NOMO-1 treated with DMSO at 0.1 percent for 48 hours (cell line): ENCODE data around the gene SPOPL.
A peak's percentile ranks its signal among the peaks of the same experiment; 100 is the strongest.

Experiments
- DNase-seq: peaks from one replicate; lab custom pipeline; 2025; ENCODE audit not compliant: unreplicated experiment; lab: John Stamatoyannopoulos, UW

SPOPL gene

DNA sequence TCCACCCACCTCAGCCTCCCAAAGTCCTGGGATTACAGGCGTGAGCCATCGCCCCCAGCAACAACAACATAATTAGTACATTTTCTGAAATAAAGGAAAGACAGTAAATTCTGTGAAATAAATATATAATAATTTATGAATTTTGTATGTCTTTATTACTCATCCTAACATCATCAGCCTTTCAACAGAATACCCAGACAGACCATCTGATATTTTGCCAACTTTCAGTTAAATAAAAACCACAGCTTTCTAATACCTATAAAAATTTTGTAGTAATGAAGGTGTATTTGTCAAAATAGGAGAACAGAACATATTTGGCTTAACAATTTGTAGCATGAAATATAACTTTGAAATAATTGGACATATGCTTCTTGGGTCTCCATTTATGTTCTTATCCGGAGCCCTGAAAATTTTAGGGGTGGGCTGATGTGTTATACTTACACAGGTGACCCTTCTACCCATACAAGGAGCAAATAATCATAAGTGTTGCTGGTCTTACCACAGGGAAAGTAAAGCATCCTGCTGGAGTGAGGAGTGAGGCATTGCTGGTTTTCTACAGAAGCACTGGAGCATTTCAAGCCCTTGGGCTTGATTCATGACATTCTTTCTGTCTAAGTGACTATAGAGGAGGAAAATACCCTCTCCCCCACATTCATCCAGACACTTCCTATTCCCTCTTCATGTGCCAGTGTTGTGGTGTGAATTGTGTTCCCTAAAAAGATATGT, 99.3 kb downstream of the SPOPL start:
- DNase-seq: no peak

DNA sequence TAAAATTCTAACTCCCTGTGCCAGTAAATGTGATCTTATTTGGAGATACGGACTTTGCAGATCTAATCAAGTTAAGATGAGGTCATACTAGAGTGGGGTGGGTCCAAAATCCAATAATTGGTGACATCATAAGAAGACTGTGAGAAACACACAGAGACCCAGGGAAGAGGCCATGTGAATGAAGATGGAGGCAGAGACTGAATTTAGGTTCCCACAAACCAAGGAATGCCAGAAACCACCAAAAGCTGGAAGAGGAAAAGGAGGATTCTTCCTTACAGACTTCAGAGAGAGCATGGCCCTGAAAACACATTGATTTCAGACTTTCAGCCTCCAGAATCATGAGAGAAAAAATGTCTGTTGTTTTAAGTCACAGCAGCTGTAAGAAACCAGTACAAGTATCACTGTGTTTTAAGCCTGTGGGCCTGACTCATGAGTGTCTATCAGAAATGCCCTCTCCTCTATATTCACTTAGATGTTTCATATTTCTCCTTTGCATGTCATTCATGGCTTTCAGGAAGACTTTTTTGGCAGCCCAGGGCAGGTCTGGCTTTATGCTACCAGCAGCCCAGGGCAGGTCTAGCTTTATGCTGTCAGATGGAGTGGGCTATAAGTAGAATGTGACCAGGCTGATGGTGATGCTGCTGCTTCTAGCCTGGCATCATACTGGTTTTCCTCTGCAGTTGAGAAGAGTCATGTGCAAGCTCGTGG, 100.0 kb downstream of the SPOPL start:
- no peak for DNase-seq

DNA sequence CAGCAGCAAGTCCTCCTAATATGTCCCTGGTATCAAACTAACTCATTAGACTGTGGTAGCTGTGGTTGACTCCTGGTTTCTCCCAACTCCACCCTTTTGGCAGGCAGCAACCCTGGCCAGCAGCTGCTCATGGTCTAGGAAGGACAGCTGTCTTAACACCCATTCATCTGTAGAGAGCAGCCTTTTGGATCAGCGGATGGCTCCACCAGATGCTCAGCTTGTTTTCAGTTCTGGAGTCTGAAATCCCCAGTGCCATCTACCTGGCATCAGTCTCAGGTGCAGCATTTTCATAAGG, 100.5 kb downstream of the SPOPL start:
- no peak for DNase-seq

DNA sequence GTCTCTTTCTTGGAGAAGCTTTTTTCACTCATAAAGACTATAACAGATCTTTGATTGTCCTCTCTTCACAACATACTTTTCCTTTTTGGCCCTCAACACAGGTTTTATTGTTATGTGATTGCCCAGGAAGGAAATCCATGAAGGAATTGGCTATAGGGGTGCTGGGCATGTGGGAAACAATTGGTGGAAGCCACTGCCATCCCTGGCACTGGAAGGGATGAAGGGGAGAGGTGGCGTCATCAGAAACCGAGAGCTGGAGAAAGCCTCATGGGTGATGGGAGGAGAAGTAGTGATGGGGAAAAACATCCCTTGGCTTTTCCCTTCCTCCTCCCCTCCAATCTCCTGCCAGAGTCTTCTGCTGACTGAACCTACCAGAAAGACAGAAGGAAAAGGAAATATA, 106.2 kb downstream of the SPOPL start:
- DNase-seq: no peak

DNA sequence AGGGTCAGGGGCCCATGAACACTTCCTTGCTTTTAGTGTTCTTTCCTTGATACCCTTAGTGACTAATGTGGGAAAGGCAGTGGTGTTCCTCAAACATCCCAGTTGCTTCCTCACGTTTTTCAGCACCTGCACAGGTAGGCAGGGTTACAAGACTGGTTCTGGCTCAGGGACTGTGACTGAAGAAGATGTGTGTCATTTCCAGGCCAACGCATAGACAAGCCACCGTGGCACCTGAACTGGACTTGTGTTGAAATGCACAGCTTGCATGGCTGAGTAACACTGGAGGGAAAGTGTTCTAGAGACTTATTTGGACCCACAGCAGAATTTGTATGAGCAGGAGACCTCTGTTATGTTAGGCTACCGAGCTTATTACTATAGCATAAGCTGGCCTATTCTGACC, 107.9 kb downstream of the SPOPL start:
- no peak for DNase-seq

DNA sequence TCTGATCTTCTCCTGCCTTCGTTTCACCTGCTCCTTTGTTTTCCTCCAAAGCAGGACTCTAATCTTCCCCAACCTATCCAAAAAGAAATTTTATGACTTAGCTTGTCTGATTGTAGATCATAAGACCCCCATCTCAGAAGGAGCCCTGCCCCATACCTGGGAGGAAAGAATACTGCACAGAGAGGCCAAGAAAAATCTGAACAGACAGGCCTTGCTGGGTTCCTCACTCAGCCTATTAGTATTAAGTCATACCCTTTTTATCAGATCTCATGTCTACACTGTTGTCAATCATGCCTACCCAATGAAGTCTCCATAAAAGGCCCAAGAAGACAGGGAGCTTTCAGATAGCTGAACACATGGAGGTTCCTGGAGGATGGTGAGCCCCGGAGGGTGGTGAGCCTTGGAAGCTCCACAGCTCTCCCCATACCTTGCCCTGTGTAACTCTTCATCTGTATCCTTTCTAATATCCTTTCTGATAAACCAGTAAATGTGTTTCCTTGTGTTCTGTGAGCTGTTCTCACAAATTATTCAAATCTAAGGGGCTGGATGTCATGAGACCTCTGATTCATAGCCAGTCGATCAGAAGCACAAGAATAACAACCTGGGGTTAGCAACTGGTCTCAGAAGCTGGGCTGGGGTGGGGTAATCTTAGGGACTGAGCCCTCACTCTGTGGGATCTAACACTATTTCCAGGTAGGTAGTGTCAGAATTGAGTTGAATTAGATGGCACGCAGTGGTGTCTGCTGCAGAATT, 108.8 kb downstream of the SPOPL start:
- DNase-seq: no peak

DNA sequence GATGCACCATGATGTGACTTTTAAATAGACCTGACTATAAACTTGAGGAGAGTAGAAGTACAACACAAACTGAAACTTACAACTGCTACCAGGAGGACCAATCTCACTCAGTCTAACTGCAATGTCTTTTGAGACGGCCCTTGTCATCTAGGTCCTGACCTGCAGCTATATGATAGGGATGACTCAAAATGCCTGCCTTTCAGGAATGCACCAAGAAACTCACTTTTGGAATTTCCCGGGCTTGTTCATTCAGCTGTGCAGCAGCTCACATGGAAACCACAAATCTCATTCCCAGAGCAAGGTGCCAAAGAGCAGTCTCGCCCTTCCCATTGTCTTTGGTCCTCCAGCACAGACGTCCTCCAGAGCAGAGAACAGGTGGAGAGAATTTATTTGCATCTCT, 113.7 kb downstream of the SPOPL start:
- DNase-seq: no peak

DNA sequence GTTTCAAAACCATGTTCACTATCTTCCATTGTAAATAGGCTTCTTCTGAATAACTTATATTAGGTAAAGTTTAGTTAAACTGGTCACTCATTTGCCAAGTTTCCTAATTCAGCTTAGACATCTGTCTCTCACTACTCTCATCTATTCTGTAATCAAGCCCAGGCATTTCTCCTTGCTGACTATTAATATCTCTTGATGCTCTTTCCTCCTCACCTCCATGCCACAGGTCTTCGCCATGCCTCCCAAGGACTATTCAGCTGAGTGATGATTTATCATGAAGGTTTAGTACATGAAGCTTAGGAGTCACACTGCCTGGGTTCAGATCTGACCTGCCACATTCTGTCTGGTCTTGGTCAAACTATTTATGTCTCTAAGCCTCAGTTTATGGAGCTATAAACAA, 115.5 kb downstream of the SPOPL start:
- DNase-seq: no peak

DNA sequence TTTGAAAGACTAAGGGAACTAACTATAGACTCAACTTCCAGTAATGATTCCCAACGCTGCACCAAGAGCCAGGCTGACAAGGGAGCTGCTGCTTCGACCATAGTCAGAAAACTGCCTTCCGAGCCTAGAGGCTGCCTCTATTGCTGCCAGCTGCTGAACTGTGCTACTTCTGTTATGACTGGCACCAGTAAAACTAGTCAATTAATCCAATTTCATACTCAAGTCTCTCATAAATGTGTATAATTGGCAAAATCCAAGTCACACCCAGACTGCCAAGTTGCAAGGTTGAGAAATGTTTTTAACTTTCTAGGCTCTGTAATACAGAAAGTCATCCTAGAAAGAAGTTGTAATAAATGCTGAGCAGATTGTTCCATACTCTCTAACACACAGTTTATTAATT, 117.4 kb downstream of the SPOPL start:
- no peak for DNase-seq

DNA sequence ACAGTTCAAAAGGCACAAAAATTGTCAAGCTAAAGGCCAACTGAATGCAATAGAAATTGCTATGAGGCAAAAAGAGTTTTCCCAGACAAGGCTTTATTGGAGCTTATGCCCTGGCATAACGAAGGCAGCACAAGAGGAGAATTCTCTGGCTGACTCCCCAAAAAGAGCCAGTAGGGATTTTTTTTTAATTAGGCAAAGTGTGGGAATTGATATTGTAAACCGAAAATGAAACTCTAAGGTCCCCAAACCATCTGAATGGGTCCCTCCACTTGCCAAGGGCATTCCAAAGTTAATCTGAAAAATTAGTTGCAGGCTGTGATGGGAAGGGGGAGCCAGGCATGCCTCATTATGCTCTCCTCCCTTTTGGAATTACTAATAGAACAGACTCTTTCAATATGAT, 118.9 kb downstream of the SPOPL start:
- DNase-seq: no peak

DNA sequence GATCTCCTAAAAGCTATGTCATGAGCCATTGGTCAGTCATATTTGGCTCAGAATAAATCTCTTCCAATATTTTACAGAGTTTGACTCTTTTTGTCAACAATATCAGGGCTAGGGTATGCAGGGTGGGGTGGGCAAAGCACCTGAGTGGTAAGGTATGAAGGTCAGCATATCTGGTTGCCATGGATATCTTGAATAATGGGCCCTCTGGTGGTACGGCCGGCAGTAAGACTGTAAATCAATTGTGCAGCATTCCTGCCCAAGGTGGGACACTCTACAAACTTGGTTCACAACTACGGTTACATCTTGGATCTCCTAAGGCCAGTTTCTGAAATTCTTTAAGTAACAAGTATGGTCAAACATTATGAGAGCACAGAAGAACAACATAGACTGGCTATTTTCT, 119.6 kb downstream of the SPOPL start:
- no peak for DNase-seq

DNA sequence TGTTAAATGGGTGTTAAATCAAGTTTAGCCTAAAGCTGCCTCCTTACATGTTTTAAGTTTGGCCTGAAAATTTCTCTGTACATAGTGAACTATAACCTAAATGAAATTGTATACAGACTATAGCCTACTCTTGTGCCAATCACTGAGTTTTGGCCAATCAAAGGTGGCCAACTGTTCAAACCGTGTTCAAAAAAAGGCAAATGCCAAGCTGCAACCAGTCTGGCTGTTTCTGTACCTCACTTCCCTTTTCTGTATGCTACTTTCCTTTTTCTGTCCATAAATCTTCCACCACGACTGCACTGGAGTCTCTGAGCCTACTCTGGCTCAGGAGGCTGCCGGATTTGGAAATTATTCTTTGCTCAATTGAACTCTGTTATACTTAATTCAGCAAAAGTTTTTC, 121.0 kb downstream of the SPOPL start:
- DNase-seq: peak; percentile 82
